Loucy (cell line): ENCODE results near the gene KRT77.

ENCODE experiments used
- CTCF ChIP-seq: fragments of 200-600 bp; sonication (generic); conservative IDR thresholded peaks from 2 replicates; pipeline ENCODE4 v1.5.1; 2014; ENCODE audit warnings: mild to moderate bottlenecking, antibody characterized with exemption, low read length
- EZH2phosphoT487 ChIP-seq: fragments of 200-600 bp; IDR thresholded peaks from 2 replicates; pipeline ENCODE4 v1.6.1; 2018; ENCODE audit warnings: antibody characterized with exemption, mild to moderate bottlenecking, moderate library complexity, borderline replicate concordance

- TF ChIP-seq EZH2phosphoT487 (no peak), CTCF (no peak)
These were observed 18.6 kb upstream of the KRT77 start for GRCh38 chr12:52721838-52722470.
